ENCODE results near the gene NDFIP1.
A peak's percentile ranks its signal among the peaks of the same experiment; 100 is the strongest.
"Not testable (repeated sequence)": the region's sequence is repeated elsewhere in the genome, so short reads cannot be mapped to it uniquely, and the experiment has no call there.

The NDFIP1 gene

DNA sequence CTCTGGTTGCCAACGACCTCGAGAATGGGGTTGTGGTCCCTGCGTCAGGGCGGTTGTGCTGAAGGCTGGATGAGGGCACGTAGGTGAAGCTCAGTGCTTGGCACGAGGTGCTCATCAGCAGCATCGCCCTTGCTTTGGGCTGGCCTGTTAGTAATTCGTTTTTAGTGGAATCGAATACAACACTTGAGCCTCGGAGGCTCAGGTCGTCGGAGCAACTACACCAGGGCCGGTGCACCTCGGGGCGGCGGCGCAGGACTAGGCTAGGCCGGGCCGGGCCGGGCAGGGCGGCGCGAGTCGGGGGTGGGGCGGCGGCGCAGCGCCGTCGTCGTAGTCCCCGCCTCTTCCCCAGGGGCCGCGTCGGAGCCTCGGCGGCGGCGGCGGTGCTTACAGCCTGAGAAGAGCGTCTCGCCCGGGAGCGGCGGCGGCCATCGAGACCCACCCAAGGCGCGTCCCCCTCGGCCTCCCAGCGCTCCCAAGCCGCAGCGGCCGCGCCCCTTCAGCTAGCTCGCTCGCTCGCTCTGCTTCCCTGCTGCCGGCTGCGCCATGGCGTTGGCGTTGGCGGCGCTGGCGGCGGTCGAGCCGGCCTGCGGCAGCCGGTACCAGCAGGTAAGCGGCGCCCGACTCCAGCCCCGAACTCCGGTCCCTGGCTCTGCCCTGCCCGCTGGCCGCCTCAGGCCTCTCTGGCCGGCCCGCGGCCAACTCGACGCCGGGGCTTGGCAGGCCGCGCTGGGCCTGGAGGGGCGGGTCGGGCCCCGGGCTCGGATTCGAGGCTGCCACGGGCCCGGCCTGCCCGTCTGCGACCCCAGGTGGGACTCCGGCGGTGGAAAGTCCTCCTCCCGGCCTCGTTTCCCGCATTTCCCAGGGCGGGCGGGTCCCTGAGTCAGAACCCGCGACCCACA is at the start of gene NDFIP1:
NDFIP1 (plus strand) TSS at position 348 of the 899 bp plus-strand sequence; CDS start at position 544, 196 bp downstream.
- no peak for DNase-seq (ENCODE audit: low read depth)

DNA sequence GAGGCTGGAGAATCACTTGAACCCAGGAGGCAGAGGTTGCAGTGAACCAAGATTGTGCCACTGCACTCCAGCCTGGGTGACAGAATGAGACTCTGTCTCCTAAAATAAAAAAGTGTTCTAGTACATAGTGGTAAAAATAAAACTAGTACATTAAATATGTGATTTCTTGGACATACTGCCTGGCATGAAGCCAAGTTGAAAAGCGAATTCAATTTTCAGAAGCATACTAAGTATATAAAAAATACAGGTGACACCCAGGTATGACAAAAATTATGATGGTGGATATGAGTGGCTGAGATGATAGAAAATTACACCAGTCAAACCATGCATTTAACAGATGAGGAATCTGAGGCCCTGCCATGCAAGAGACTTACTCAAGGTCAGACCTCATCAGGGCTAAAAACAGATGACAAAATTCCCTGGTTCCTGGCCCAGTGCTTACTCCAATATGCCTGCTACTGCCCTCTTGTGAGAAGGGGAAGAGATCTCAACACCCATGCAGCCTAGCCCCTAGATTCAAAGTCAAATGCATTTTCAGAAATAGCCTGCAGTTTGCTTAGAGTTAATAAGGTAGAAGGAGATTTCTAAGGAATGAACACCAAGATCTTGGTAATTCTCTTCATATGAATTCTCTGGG is 49.2 kb upstream of the NDFIP1 start:
- peak; percentile 44 for DNase-seq (ENCODE audit: low read depth)

GRCh38 chr5:142063376-142063775 is 45.2 kb upstream of the NDFIP1 start:
- DNase-seq (ENCODE audit: low read depth) = no peak

- DNase-seq (ENCODE audit: low read depth) = peak; percentile 36
Measured at GRCh38 chr5:142063878-142064331, 44.7 kb upstream of the NDFIP1 start.

- no peak for DNase-seq (ENCODE audit: low read depth)
Measured at GRCh38 chr5:142065273-142065672, 43.3 kb upstream of the NDFIP1 start.

GRCh38 chr5:142069606-142070399 is 38.8 kb upstream of the NDFIP1 start:
- no peak for DNase-seq (ENCODE audit: low read depth)

DNA sequence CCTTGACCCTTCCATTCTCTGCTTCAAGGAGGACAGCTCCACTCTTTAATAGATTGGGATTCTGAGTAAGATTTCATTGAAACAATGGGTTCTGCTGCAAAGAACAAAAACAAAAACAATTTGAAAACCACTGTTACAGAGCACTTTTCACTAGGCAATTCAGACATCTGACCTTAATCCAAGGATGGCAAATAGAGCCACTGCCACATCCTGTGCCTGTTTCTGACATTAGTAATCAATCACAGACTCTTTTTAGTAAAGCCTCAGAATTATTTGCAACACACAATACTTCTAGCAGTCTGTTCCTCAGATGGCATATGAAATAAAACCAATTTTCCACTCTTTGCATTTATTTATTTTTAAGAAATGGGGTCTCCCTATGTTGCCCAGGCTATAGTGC is 37.8 kb upstream of the NDFIP1 start:
- DNase-seq (ENCODE audit: low read depth) = no peak

GRCh38 chr5:142072488-142072887 is 36.1 kb upstream of the NDFIP1 start:
- DNase-seq (ENCODE audit: low read depth) = no peak

DNA sequence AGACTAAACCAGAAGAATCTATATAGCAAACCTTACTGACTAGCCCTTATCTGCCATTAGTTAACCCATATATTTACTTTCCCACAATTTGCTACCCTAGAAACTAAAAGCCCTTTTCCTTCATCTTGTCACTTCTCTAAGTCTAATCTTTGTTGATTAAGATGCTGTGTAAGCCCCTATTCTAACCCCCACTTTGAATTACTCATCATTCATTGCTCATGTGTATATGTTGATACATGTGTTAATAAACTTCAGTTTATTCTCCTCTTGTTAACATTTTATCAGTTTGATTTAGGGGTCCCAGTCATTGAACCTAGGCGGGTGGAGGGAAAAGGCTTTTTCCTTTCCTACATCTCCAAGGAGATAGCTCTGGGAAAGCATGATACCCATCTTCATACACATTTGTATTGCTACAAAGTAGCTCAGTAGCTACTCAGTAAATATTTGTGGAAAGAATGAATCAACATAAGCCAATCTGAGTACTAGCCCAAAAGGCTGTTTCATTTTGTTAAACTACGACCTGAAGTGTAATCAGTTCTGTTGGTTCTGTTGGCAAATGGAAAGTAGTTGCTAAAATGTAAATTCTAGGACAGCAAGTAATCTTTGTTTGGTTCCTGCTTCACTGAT is 35.1 kb upstream of the NDFIP1 start:
- no peak for DNase-seq (ENCODE audit: low read depth)

DNA sequence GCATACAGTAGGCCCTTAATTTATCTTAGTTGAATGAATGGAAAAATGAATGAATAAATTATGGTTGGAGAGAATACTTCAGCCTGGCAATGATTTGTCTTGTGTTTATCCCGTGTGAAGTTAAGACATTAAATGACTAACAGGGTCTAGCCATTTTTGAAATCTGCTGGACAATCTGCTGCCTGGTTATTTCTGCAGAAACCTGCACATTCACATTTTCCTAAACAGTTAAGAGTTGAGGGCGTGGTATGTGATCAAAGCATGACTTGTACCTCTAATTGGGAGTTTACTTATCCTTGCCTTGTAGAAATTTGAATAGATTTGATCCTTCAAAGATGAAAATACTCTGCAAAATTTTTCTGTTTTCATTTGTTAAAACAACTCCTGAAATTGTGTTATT is 34.6 kb upstream of the NDFIP1 start:
- no peak for DNase-seq (ENCODE audit: low read depth)

- DNase-seq (ENCODE audit: low read depth) = no peak
Measured at GRCh38 chr5:142078221-142078620, 30.4 kb upstream of the NDFIP1 start.

GRCh38 chr5:142078706-142079105 is 29.9 kb upstream of the NDFIP1 start:
- DNase-seq (ENCODE audit: low read depth) = no peak

DNA sequence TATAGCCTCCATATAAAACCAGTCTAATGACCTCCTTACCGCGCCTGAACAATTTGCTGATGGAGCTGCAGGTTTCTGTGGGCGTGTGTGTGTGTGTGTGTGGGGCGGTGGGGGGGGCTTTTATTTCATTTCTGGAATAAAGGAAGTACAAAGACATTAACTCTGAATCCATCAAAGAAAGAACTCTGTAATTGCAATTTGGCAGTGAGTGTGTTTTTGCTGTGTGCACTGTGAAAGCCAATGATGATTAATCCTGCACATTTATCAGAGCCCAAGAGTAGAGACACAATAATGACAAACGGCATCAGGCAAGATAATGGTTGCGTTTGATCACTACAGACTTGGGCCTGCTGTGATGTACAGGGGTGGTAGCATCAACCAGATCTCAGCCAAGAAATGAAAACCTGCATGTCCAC is 29.3 kb upstream of the NDFIP1 start:
- DNase-seq (ENCODE audit: low read depth) = no peak

DNA sequence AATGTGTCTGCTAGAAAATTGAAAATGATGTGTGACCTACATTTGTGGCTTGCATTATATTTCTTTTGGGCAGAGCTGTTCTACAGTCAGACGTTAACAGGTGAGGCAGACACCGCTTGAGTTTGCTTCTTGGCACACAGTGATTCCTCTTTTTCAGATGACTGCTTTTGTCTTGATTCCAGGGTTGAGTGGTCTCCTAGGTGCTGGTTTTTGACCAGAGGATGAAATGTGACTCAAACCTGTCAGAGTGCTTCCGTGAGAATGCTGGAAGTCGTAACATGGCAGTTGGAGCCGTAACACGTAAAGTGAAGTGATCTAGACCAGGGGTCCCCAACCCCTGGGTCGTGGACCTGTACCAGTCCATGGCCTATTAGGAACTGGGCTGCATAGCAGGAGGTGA is 28.3 kb upstream of the NDFIP1 start:
- DNase-seq (ENCODE audit: low read depth) = no peak

DNA sequence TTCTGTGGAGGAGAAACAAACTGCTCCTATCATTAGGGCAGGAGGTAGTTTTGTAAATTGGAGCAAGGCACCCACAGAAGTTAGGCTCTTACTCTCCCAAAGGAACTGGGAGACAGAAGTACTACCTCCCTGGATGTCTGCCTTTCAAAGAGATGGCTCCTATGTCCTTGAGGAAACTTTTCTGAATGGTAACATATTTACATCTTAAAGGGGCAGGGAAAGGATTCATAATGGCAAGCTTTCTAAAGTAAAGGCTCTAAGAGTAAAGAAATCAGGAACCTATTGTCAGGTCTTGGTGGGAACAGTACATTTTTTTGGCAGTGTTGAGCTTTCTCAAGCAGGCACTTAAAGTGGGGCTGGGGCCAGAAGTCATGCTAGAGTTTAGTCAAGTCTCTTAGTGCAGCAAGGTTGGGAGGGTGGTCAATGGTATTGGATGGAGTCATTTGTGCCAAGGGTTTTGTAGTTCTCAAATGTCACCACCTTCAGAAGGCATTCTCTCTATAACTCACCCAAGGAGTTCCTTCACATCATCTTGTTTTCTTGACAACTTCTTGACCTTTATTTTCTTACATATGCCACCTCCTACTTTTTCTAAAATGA is 26.3 kb upstream of the NDFIP1 start:
- DNase-seq (ENCODE audit: low read depth) = no peak

DNA sequence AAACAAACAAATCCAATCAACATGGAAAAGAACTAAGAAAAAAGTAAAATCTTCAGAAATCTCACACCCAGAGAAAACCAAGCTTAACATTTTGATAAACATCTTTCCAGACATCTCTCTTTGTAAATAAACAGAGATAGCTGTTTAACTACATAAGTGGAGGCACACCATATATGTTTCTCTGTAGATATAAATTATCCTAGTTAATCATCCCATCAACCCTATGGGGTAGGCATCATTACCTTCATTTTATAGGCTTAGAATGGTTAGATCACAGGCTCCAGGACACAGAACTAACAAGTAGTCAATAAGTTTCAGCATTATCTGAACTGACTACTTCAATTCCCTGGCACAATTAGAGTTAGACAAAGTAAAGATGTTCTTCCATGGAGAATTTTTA is 22.4 kb upstream of the NDFIP1 start:
- DNase-seq (ENCODE audit: low read depth) = no peak

DNA sequence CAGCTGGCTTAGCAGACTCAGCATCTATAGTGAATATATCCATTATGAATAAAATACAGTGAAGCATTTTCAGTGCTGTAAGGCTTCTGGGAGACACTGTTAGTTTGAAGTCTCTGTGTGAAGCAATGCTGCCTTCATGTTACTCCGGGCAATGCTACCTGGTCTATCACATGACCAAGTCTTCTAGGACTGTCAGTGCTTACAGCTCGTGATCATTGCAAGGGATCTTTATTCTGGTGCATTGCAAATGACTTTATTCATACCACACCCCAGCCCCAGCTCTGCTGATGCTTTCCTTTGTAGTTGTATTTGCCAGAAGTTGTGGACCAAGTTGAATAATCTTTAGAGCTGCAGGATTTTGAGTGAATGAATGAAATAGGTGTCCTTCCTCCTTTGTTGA is 21.9 kb upstream of the NDFIP1 start:
- no peak for DNase-seq (ENCODE audit: low read depth)

- no peak for DNase-seq (ENCODE audit: low read depth)
Measured at GRCh38 chr5:142087920-142088679, 20.5 kb upstream of the NDFIP1 start.

DNA sequence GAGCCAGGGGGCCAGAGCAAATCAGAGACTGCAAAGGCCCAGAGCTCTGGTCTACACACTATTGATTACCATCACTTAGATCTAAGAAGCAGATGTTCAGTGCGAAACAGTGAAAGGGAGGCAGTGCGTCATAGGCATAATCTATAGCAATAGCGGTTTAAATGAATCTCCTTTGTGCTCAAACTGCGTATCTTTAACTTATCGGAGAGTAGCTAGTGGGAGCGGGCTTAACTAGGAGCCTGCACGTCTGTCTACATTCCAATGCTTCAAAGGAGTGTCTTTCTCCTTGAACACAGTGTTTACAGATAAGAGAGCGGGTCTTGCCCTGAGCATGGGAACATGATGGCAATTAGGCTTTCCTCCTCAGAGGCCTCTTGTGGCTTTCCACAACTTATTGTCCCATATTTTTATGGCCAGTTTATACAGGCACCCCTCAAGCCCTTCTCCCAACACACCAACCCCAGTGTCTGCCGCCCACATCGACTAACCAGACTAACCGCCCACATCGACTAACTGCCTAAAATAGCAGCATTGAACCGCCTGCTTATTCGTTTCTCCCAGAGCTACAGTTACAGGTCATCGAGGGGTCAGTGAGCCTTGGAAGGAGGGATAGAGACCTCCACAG is 19.6 kb upstream of the NDFIP1 start:
- not testable (repeated sequence) for DNase-seq (ENCODE audit: low read depth)

- no peak for DNase-seq (ENCODE audit: low read depth)
Measured at GRCh38 chr5:142091012-142091411, 17.6 kb upstream of the NDFIP1 start.

Measured in GM04503 (cell line).